Neural progenitor cell (in vitro differentiated cells): Measurements from ENCODE around the gene DHX9. TPM values are rescaled to one million over a fixed set of nuclear protein-coding genes. Genes with fewer than 3 reads are reported as not detected.

ENCODE experiments used
- DNase-seq: peaks from one replicate; pipeline ENCODE4 v3.0.0-alpha.2; 2016; ENCODE audit warnings: low spot score
- H2AFZ ChIP-seq: fragments of 200-600 bp; sonication (generic); replicated peaks from 2 replicates; pipeline ENCODE4 v1.6.1; 2016; ENCODE audit warnings: antibody characterized with exemption
- H3F3A ChIP-seq: fragments of 200-600 bp; sonication (generic); 2 replicates; pipeline ENCODE4 v1.6.1; 2016; ENCODE audit warnings: antibody characterized with exemption, low read depth
- H3K27ac ChIP-seq: fragments of 200-600 bp; sonication (generic); 2 replicates; pipeline ENCODE4 v1.5.1; 2016; ENCODE audit warnings: mild to moderate bottlenecking
- H3K27me3 ChIP-seq: fragments of 200-600 bp; sonication (generic); 2 replicates; pipeline ENCODE4 v1.6.1; 2016; ENCODE audit warnings: mild to moderate bottlenecking, moderate library complexity
- H3K36me3 ChIP-seq: fragments of 200-600 bp; sonication (generic); 2 replicates; pipeline ENCODE4 v1.5.1; 2016
- H3K4me1 ChIP-seq: fragments of 200-600 bp; sonication (generic); 2 replicates; pipeline ENCODE4 v1.6.1; 2016; ENCODE audit warnings: mixed run types
- H3K4me2 ChIP-seq: fragments of 200-600 bp; sonication (generic); 2 replicates; pipeline ENCODE4 v1.6.1; 2016
- H3K4me3 ChIP-seq: fragments of 200-600 bp; sonication (generic); 2 replicates; pipeline ENCODE4 v1.5.1; 2016
- H3K79me2 ChIP-seq: fragments of 200-600 bp; sonication (generic); 2 replicates; pipeline ENCODE4 v1.6.1; 2016; ENCODE audit warnings: low read depth
- H3K9ac ChIP-seq: fragments of 200-600 bp; sonication (generic); 2 replicates; pipeline ENCODE4 v1.6.1; 2016
- H3K9me3 ChIP-seq: fragments of 200-600 bp; sonication (generic); 2 replicates; pipeline ENCODE4 v1.5.1; 2016; ENCODE audit warnings: low read depth
- H4K20me1 ChIP-seq: fragments of 200-600 bp; sonication (generic); 2 replicates; pipeline ENCODE4 v1.6.1; 2016; ENCODE audit warnings: low read depth
- H3K27ac Mint-ChIP-seq: 3 replicates; pipeline ENCODE4 v1.8.0; 2021; ENCODE audit warnings: mixed read lengths
- H3K27me3 Mint-ChIP-seq: 2 replicates; pipeline ENCODE4 v1.8.0; 2022; ENCODE audit warnings: low read depth, mild to moderate bottlenecking, inconsistent platforms, moderate library complexity, mixed read lengths; ENCODE audit not compliant: insufficient read depth
- H3K36me3 Mint-ChIP-seq: 3 replicates; pipeline ENCODE4 v1.8.0; 2021; ENCODE audit warnings: mixed read lengths
- H3K4me1 Mint-ChIP-seq: 3 replicates; pipeline ENCODE4 v1.8.0; 2021; ENCODE audit warnings: mixed read lengths
- H3K4me3 Mint-ChIP-seq: 3 replicates; pipeline ENCODE4 v1.8.0; 2021; ENCODE audit warnings: mild to moderate bottlenecking, moderate library complexity, mixed read lengths
- H3K9me3 Mint-ChIP-seq: 3 replicates; pipeline ENCODE4 v1.8.0; 2020; ENCODE audit warnings: mixed read lengths
- EZH2 ChIP-seq: fragments of 200-600 bp; sonication (generic); IDR thresholded peaks from 2 replicates; pipeline ENCODE4 v1.6.1; 2017; ENCODE audit warnings: antibody characterized with exemption, mild to moderate bottlenecking, moderate library complexity
- EZH2phosphoT487 ChIP-seq: fragments of 200-600 bp; sonication (generic); IDR thresholded peaks from 2 replicates; pipeline ENCODE4 v1.6.1; 2017; ENCODE audit warnings: antibody characterized with exemption
- total RNA-seq: library from RNA; depleted of rRNA; stranded (reverse); fragments of >200 nt; gene quantifications from 2 replicates; pipeline ENCODE4 v1.2.3, GENCODE V29; 2015; ENCODE audit warnings: low replicate concordance
- TF ChIP-seq, protein P1 (sequence below): fragments of 200-600 bp; sonication (generic); IDR thresholded peaks from 2 replicates; pipeline ENCODE4 v1.5.1; 2017; ENCODE audit warnings: antibody characterized with exemption, mild to moderate bottlenecking

DHX9 gene
- total RNA-seq, 1 donor from 2014 or later: 400 TPM

DNA sequence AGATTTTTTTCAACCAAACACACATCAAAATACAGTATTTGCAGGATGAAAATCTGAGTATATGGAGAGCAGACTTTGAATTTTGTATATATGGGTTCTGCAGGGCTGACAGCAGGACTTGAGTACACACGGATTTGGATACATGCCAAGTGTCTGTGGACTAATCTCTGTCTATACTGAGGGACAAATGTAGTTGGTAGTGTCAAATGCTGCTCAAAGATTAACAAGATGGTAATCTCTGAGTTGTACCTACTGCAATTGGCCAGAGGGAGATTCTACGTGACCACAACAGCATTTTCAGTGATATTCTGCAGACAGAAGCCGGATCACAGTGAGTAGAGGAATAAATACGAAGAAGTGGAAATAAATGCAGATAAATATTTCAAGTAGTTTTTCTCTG is 70.4 kb downstream of the DHX9 start:
- no peak overlapping the region for H3K9ac ChIP-seq
- H4K20me1 ChIP-seq: no peaks in the 10 kb centered on the region
- no peak overlapping the region for H3K4me2 ChIP-seq
- peaks cover 24% of the 10 kb centered on the region for H3K9me3 Mint-ChIP-seq
- no peak for DNase-seq
- H3K27ac ChIP-seq: no peak overlapping the region
- no peaks in the 10 kb centered on the region for H3F3A ChIP-seq
- H3K4me3 ChIP-seq: no peak overlapping the region
- no peaks in the 10 kb centered on the region for H3K27me3 ChIP-seq
- peaks cover 7% of the 10 kb centered on the region for H3K9me3 ChIP-seq
- H3K4me3 Mint-ChIP-seq: no peak overlapping the region
- peaks cover 2% of the 10 kb centered on the region for H3K27me3 Mint-ChIP-seq
- no peaks in the 10 kb centered on the region for H3K4me1 ChIP-seq
- no peaks in the 10 kb centered on the region for H3K79me2 ChIP-seq
- no peaks in the 10 kb centered on the region for H3K36me3 Mint-ChIP-seq
- no peak overlapping the region for H2AFZ ChIP-seq
- H3K27ac Mint-ChIP-seq: no peak overlapping the region
- no peaks in the 10 kb centered on the region for H3K36me3 ChIP-seq
- TF ChIP-seq EZH2 (no peak), EZH2phosphoT487 (no peak)
- TF ChIP-seq, protein P1, sequence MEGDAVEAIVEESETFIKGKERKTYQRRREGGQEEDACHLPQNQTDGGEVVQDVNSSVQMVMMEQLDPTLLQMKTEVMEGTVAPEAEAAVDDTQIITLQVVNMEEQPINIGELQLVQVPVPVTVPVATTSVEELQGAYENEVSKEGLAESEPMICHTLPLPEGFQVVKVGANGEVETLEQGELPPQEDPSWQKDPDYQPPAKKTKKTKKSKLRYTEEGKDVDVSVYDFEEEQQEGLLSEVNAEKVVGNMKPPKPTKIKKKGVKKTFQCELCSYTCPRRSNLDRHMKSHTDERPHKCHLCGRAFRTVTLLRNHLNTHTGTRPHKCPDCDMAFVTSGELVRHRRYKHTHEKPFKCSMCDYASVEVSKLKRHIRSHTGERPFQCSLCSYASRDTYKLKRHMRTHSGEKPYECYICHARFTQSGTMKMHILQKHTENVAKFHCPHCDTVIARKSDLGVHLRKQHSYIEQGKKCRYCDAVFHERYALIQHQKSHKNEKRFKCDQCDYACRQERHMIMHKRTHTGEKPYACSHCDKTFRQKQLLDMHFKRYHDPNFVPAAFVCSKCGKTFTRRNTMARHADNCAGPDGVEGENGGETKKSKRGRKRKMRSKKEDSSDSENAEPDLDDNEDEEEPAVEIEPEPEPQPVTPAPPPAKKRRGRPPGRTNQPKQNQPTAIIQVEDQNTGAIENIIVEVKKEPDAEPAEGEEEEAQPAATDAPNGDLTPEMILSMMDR: no peak
- H3K4me1 Mint-ChIP-seq: no peaks in the 10 kb centered on the region

DNA sequence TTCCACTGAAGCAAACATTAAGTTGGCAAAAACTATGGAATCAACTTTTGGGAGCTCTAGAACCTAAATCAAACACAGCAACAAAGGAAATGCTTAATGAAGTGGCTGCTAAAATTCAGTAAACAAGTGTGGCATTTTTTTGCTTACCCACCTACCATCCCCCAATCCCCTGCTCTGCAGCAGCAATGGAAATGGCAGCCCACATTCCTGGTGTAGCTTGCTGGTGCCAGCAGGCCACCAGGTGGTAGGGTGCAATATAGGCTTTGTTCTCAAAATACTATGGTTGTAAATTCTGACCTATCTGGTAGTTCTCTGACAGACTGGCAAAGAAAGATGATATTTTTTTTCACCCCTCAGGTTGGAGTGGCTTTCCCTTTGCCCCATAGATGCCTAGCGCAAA is 71.0 kb downstream of the DHX9 start:
- DNase-seq: no peak
- peaks cover 9% of the 10 kb centered on the region for H3K9me3 ChIP-seq
- H3K79me2 ChIP-seq: no peaks in the 10 kb centered on the region
- H3K36me3 ChIP-seq: no peaks in the 10 kb centered on the region
- Mint-ChIP-seq H3K4me1 (no peaks in the 10 kb centered on the region), H3K4me3 (no peak overlapping the region), H3K36me3 (no peaks in the 10 kb centered on the region), H3K27ac (no peak overlapping the region), H3K27me3 (peaks cover 2% of the 10 kb centered on the region), H3K9me3 (peaks cover 24% of the 10 kb centered on the region)
- no peak overlapping the region for H3K27ac ChIP-seq
- TF ChIP-seq EZH2 (no peak), EZH2phosphoT487 (no peak)
- TF ChIP-seq, protein P1: no peak
- H3K27me3 ChIP-seq: no peaks in the 10 kb centered on the region
- no peaks in the 10 kb centered on the region for H3K4me1 ChIP-seq
- H3K4me2 ChIP-seq: no peak overlapping the region
- H2AFZ ChIP-seq: no peak overlapping the region
- H3K4me3 ChIP-seq: no peak overlapping the region
- no peaks in the 10 kb centered on the region for H4K20me1 ChIP-seq
- H3K9ac ChIP-seq: no peak overlapping the region
- H3F3A ChIP-seq: no peaks in the 10 kb centered on the region

DNA sequence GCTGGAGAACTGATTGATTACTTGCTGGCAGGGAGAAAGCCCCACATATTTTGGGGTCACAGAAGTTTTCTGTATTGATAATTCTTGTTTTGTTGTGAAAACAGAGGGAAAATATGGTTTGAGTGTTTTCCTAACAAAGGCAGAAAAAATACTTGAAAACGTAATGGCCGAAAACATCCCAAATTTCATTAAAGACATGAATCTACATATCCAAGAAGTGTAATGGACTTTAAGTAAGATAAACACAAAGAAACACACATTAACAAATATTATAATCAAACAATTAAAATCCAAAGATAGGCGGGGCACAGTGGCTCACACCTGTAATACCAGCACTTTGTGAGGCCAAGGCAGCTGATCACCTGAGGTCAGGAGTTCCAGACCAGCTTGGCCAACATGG is 74.3 kb downstream of the DHX9 start:
- Histone ChIP-seq H3K9me3 (peaks cover 9% of the 10 kb centered on the region), H3K4me2 (no peak overlapping the region), H3K9ac (no peak overlapping the region), H3K27ac (no peak overlapping the region), H2AFZ (no peak overlapping the region), H3K79me2 (no peaks in the 10 kb centered on the region), H4K20me1 (no peaks in the 10 kb centered on the region), H3K36me3 (no peaks in the 10 kb centered on the region), H3K4me1 (no peaks in the 10 kb centered on the region), H3K27me3 (no peaks in the 10 kb centered on the region), H3K4me3 (no peak overlapping the region), H3F3A (no peaks in the 10 kb centered on the region)
- peaks cover 2% of the 10 kb centered on the region for H3K27me3 Mint-ChIP-seq
- H3K9me3 Mint-ChIP-seq: peaks cover 26% of the 10 kb centered on the region
- TF ChIP-seq, protein P1: no peak
- no peak for TF ChIP-seq EZH2phosphoT487
- no peak for TF ChIP-seq EZH2
- no peak overlapping the region for H3K27ac Mint-ChIP-seq
- H3K36me3 Mint-ChIP-seq: no peaks in the 10 kb centered on the region
- DNase-seq: no peak
- no peaks in the 10 kb centered on the region for H3K4me1 Mint-ChIP-seq
- no peak overlapping the region for H3K4me3 Mint-ChIP-seq

DNA sequence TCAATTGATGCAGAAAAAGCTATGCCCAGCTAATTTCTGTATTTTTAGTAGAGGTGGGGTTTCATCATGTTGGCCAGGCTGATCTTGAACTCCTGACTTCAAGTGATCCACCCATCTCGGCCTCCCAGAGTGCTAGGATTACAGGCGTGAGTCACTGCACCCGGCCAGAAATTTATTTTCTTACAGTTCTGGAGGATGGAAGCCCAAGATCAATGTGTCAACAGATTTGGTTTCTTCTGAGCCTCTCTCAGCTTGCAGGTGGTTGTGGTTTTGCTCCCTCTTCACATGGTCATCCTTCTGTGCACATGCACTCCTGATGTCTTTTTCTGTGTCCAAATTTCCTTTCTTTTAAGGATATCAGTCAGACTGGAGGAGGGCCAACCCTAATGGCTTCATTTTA is 78.2 kb downstream of the DHX9 start:
- Histone ChIP-seq H3K79me2 (no peaks in the 10 kb centered on the region), H3K4me1 (no peaks in the 10 kb centered on the region), H3K4me3 (no peak overlapping the region), H3K9me3 (peaks cover 9% of the 10 kb centered on the region), H3K36me3 (no peaks in the 10 kb centered on the region), H4K20me1 (no peaks in the 10 kb centered on the region), H3K27me3 (no peaks in the 10 kb centered on the region), H3F3A (no peaks in the 10 kb centered on the region), H2AFZ (no peak overlapping the region), H3K27ac (no peak overlapping the region), H3K9ac (no peak overlapping the region), H3K4me2 (no peak overlapping the region)
- no peak overlapping the region for H3K27ac Mint-ChIP-seq
- TF ChIP-seq, protein P1: no peak
- TF ChIP-seq EZH2phosphoT487 (no peak), EZH2 (no peak)
- H3K4me1 Mint-ChIP-seq: no peaks in the 10 kb centered on the region
- peaks cover 12% of the 10 kb centered on the region for H3K9me3 Mint-ChIP-seq
- peaks cover 2% of the 10 kb centered on the region for H3K27me3 Mint-ChIP-seq
- H3K36me3 Mint-ChIP-seq: no peaks in the 10 kb centered on the region
- no peak overlapping the region for H3K4me3 Mint-ChIP-seq
- DNase-seq: no peak
